ENCODE results near the gene GABRA4.

Gene GABRA4

DNA sequence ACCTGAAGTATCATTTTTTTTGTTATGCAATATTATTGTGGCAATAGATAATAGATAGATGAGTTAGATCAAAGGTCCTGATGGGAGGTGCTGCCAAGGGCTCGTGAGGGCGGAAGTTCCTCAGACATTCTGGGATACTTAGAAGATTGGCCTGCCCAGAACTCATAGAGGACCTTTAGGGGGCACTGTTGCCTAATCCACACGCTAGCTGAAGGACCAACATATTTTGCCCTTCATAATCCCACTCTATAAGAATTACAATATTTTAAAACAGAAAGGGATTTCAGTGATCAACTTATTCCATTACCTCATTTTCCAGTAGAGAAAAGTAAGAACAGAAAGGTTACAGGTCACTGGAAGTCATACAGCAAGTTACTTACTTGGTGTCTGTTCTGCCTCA is 61.4 kb downstream of the GABRA4 start:
- no peak overlapping the region for H3K4me2 ChIP-seq
- no peak overlapping the region for H3K9ac ChIP-seq
- H3K4me3 ChIP-seq (IDR thresholded peaks at IDR 0.05; ENCODE audit: insufficient read depth, low read depth, low read length) = no peak overlapping the region
- no peaks in the 10 kb centered on the region for H3K36me3 ChIP-seq (ENCODE audit: insufficient read depth)
- H3K27me3 ChIP-seq (ENCODE audit: insufficient read depth, low read depth) = no peaks in the 10 kb centered on the region
- TF ChIP-seq, protein P1, sequence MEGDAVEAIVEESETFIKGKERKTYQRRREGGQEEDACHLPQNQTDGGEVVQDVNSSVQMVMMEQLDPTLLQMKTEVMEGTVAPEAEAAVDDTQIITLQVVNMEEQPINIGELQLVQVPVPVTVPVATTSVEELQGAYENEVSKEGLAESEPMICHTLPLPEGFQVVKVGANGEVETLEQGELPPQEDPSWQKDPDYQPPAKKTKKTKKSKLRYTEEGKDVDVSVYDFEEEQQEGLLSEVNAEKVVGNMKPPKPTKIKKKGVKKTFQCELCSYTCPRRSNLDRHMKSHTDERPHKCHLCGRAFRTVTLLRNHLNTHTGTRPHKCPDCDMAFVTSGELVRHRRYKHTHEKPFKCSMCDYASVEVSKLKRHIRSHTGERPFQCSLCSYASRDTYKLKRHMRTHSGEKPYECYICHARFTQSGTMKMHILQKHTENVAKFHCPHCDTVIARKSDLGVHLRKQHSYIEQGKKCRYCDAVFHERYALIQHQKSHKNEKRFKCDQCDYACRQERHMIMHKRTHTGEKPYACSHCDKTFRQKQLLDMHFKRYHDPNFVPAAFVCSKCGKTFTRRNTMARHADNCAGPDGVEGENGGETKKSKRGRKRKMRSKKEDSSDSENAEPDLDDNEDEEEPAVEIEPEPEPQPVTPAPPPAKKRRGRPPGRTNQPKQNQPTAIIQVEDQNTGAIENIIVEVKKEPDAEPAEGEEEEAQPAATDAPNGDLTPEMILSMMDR (conservative IDR thresholded peaks at IDR 0.05; ENCODE audit: low read depth, low read length) = peak; percentile 58
- no peaks in the 10 kb centered on the region for H4K20me1 ChIP-seq (ENCODE audit: insufficient read depth)
- no peaks in the 10 kb centered on the region for H3K79me2 ChIP-seq (ENCODE audit: insufficient read depth, low read depth)
- H2AFZ ChIP-seq (ENCODE audit: low read depth) = no peak overlapping the region
- H3K4me1 ChIP-seq (ENCODE audit: low read depth, poor library complexity, severe bottlenecking) = no peaks in the 10 kb centered on the region
- no peak overlapping the region for H3K27ac ChIP-seq

DNA sequence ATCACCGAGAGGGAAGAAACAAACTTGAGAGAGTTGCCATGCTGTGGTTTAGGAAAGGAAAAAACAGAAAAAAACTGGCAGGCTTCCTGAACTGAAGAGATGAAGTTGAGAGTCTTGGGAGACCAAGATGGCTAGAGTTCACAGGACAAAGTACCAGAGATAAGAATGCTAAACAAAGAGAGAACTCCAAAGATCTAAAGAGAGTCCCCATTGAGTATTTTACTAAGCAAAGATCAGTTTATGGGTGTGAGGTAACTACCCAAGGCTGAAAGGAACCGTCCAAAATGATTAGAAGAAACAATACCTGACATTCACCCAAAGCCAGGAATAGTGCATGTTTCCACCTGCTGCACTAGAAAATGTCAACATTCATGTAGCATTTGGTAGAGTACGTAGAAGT is 62.5 kb downstream of the GABRA4 start:
- no peak overlapping the region for H3K4me2 ChIP-seq
- H4K20me1 ChIP-seq (ENCODE audit: insufficient read depth) = no peaks in the 10 kb centered on the region
- no peak overlapping the region for H3K9ac ChIP-seq
- H3K36me3 ChIP-seq (ENCODE audit: insufficient read depth) = no peaks in the 10 kb centered on the region
- no peaks in the 10 kb centered on the region for H3K27me3 ChIP-seq (ENCODE audit: insufficient read depth, low read depth)
- H3K4me3 ChIP-seq (IDR thresholded peaks at IDR 0.05; ENCODE audit: insufficient read depth, low read depth, low read length) = no peak overlapping the region
- no peaks in the 10 kb centered on the region for H3K4me1 ChIP-seq (ENCODE audit: low read depth, poor library complexity, severe bottlenecking)
- TF ChIP-seq, protein P1 (conservative IDR thresholded peaks at IDR 0.05; ENCODE audit: low read depth, low read length) = no peak
- H3K27ac ChIP-seq = no peak overlapping the region
- no peak overlapping the region for H2AFZ ChIP-seq (ENCODE audit: low read depth)
- no peaks in the 10 kb centered on the region for H3K79me2 ChIP-seq (ENCODE audit: insufficient read depth, low read depth)

DNA sequence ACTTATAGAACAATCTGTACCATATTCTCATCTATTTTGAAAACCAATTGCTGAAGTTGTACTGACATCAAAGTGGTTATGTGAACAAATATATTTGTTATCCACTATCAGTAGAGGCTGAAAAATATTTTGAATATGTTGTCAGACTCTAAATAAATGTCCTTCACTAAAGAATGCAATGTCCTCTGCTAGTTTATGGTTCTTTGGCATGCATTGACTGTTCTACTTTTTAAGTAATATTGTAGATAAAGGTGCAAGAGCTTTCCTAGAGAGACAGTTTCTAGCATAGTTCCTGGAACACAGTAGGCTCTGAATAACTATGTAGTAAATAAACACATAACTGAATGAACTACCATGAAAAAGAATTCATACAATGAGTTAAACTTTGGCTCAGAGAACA is 66.2 kb downstream of the GABRA4 start:
- TF ChIP-seq, protein P1 (conservative IDR thresholded peaks at IDR 0.05; ENCODE audit: low read depth, low read length) = no peak
- H3K36me3 ChIP-seq (ENCODE audit: insufficient read depth) = no peaks in the 10 kb centered on the region
- H2AFZ ChIP-seq (ENCODE audit: low read depth) = no peak overlapping the region
- H3K27ac ChIP-seq = no peak overlapping the region
- H3K4me1 ChIP-seq (ENCODE audit: low read depth, poor library complexity, severe bottlenecking) = no peaks in the 10 kb centered on the region
- H4K20me1 ChIP-seq (ENCODE audit: insufficient read depth) = no peaks in the 10 kb centered on the region
- no peaks in the 10 kb centered on the region for H3K79me2 ChIP-seq (ENCODE audit: insufficient read depth, low read depth)
- no peak overlapping the region for H3K4me3 ChIP-seq (IDR thresholded peaks at IDR 0.05; ENCODE audit: insufficient read depth, low read depth, low read length)
- H3K4me2 ChIP-seq = no peak overlapping the region
- H3K9ac ChIP-seq = no peak overlapping the region
- H3K27me3 ChIP-seq (ENCODE audit: insufficient read depth, low read depth) = no peaks in the 10 kb centered on the region

DNA sequence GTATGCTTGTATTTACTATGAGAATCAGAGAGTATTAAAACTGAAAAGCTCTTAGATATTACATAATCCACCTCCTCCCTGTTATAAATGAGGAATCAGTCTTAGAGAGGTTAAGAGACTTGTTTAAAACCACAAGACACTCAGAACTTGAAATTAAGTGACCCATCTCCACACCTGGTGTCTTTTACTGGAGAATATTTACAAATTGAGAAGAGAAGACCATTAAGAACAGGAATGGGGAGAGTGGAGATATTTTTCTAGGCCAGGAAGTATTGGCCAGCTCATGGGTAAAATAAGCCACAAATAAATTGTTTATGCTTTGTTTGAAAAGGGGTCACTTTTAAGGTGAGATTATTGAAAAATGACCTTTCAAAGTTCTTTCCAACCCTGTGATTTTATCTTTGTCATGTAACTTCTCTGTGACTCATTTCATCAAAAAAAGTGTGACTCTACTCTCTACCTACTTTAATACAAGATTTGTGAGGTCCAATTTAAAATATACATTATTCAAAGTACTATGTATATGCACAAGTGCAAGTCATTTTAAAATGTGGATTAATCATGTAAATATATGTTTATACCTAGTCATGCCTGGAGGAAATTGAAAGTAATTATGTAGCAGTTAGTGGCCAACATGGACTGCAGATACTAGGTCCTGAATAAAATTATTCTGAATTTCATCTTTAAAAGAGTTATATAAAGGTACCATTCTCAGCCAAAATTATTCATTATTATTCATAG is 68.4 kb downstream of the GABRA4 start:
- Histone ChIP-seq H3K4me3 (IDR thresholded peaks at IDR 0.05; ENCODE audit: insufficient read depth, low read depth, low read length) (no peak overlapping the region), H3K27me3 (ENCODE audit: insufficient read depth, low read depth) (no peaks in the 10 kb centered on the region), H3K4me1 (ENCODE audit: low read depth, poor library complexity, severe bottlenecking) (no peaks in the 10 kb centered on the region), H3K4me2 (no peak overlapping the region), H2AFZ (ENCODE audit: low read depth) (no peak overlapping the region), H4K20me1 (ENCODE audit: insufficient read depth) (no peaks in the 10 kb centered on the region), H3K36me3 (ENCODE audit: insufficient read depth) (no peaks in the 10 kb centered on the region), H3K27ac (no peak overlapping the region), H3K79me2 (ENCODE audit: insufficient read depth, low read depth) (no peaks in the 10 kb centered on the region), H3K9ac (no peak overlapping the region)
- TF ChIP-seq, protein P1 (conservative IDR thresholded peaks at IDR 0.05; ENCODE audit: low read depth, low read length) = no peak

All from KMS-11 (cell line).